Body of pancreas (tissue), 4 donors: ENCODE results near the gene D2HGDH. TPM values are rescaled to one million over a fixed set of nuclear protein-coding genes. Genes with fewer than 3 reads are reported as not detected.

Experiments
- ATAC-seq: fragments of 150-250 bp; one replicate; pipeline ENCODE4 v1.9.1; 2016
- DNase-seq, 4 donors: peaks; one replicate each; pipeline ENCODE4 v3.0.0-alpha.2; 2019
- H3K27ac ChIP-seq, 4 donors: fragments of 200-600 bp; sonication (generic); 1 replicate in 3 of 4; 2 replicates in 1 of 4; pipeline versions ENCODE4 v1.5.1 to v1.6.1; 2016 to 2019; ENCODE audit warnings: mild to moderate bottlenecking in 1 of 4, mixed read lengths in 1 of 4, moderate library complexity in 1 of 4
- H3K27me3 ChIP-seq, 2 donors: fragments of 200-600 bp; sonication (generic); one replicate each; pipeline ENCODE4 v1.6.0; 2016; ENCODE audit warnings: mild to moderate bottlenecking in 1 of 2
- H3K36me3 ChIP-seq, 2 donors: fragments of 200-600 bp; sonication (generic); replicated peaks in 1 of 2; 2 replicates each; pipeline ENCODE4 v1.5.1; 2016; ENCODE audit warnings: low read depth in 2 of 2; ENCODE audit not compliant: insufficient read depth in 1 of 2
- H3K4me1 ChIP-seq: fragments of 200-600 bp; sonication (generic); one replicate; pipeline ENCODE4 v1.6.0; 2016
- H3K4me3 ChIP-seq, 2 donors: fragments of 200-600 bp; sonication (generic); 1 replicate in 1 of 2; 2 replicates in 1 of 2; pipeline ENCODE4 v1.5.1; 2016 to 2019
- H3K9me3 ChIP-seq, 3 donors: fragments of 200-600 bp; sonication (generic); 1 replicate in 2 of 3; 2 replicates in 1 of 3; pipeline ENCODE4 v1.5.1; 2016
- CTCF ChIP-seq, 7 experiments: fragments of 450-650 bp in 4 of 7; fragments of 200-600 bp in 3 of 7; sonication (generic) in 3 of 7; IDR thresholded peaks; one replicate each; pipeline ENCODE4 v1.5.1; 2016 to 2019; ENCODE audit warnings: antibody characterized with exemption in 7 of 7
- POLR2A ChIP-seq, 3 donors: fragments of 450-650 bp; IDR thresholded peaks; one replicate each; pipeline ENCODE4 v1.6.1; 2016; ENCODE audit warnings: antibody characterized with exemption in 3 of 3, mild to moderate bottlenecking in 2 of 3
- WGBS, 2 donors: methylation state at CpG; one replicate each; pipeline ENCODE4 v1.1.5; 2017; 5-methylcytosine and 5-hydroxymethylcytosine counted together
- intact Hi-C: fragments of 100-400 bp; cut with DNase I; formaldehyde crosslinking; loops from one replicate; pipeline ENCODE4 v1.15.1; 2023
- total RNA-seq, 2 donors: library from RNA; depleted of rRNA; stranded (reverse); fragments of >200 nt; gene quantifications; one replicate each; pipeline ENCODE4 v1.1.0, GENCODE V29; 2016

The D2HGDH gene
- total RNA-seq, 2 donors from 2014 or later, result 27.0 to 42.5 TPM

DNA sequence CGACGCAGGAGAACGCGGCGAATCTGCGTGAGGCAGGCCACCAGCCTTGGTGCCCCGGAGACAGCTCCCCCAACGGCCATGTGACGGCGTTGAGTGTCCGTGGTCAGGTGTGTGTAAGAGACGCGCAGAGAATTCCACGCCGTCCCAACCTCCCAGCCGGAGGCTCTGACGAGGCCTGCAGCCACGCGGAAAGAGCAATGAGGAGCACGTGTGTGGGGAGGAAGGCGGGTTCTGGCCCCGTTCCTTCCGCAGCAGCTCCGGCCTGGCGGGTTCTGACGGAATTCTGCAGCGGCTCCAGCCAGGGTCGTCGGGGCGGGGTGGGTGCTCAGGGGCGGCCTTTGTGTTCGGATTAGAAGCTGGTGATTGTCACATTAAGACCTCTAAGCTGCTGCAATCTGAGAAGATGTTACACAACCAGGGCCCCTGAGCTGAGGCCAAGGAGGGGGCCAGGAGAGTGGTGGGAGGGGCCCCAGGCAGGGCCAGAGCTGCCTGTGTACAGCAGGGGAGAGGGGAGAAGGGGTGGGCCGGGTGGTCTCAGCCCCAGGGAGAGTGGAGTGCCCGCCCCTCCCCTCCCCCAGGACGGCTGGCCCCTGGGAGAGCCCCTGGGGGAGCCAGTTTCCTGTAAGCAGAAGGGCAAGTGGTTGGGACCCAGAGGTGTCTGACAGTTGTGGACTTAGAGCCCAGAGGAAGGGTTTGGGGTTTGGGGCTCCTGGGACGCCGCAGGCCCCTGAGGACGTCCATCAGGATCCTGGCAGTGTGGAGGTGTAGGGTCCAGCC is 37.0 kb downstream of the D2HGDH start:
- WGBS, 2 donors, result 32 to 43% methylated on average over 11 to 36 of the region's 38 CpGs
- intact Hi-C loops, result no loop called here
- ATAC-seq, result no peak

DNA sequence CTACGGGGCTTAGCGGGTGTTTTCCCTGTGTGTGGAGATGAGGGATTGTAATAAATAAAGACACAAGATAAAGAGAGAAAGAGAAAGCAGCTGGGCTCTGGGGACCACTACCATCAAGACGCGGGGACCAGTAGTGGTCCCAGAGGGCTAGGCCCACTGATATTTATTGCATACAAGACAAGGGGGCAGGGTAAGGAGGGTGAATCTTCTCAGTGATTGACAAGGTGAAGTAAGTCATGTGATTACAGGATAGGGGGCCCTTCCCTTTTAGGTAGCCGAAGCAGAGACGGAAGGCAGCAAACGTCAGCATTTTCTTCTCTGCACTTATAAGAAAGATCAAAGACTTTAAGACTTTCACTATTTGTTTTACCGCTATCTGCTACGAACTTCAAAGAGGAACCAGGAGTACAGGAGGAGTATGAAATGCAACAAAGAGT is 37.7 kb downstream of the D2HGDH start:
- ATAC-seq, result no peak
- H3K27me3 ChIP-seq, result peaks cover 0 to 5% of the 10 kb centered on the region in 2 donors
- no peak for DNase-seq
- H3K9me3 ChIP-seq, result no peaks in the 10 kb centered on the region
- H3K4me3 ChIP-seq, result no peak overlapping the region
- no peak for TF ChIP-seq CTCF (IDR thresholded peaks at IDR 0.05)
- H3K27ac ChIP-seq, result no peak overlapping the region
- 32 to 33% methylated on average over 9 of the region's 9 CpGs for WGBS, 2 donors
- no peaks in the 10 kb centered on the region for H3K4me1 ChIP-seq
- H3K36me3 ChIP-seq, result no peaks in the 10 kb centered on the region
- intact Hi-C loops, result no loop called here

More for the DNA sequence above, 37.0 kb downstream of the D2HGDH start:
- no peaks in the 10 kb centered on the region for H3K4me1 ChIP-seq
- no peaks in the 10 kb centered on the region for H3K9me3 ChIP-seq
- TF ChIP-seq POLR2A (IDR thresholded peaks at IDR 0.05) (no peak), CTCF (IDR thresholded peaks at IDR 0.05) (no peak)
- H3K4me3 ChIP-seq, result no peak overlapping the region
- peaks cover 0 to 5% of the 10 kb centered on the region in 2 donors for H3K27me3 ChIP-seq
- no peaks in the 10 kb centered on the region for H3K36me3 ChIP-seq
- no peak overlapping the region for H3K27ac ChIP-seq
- peak in 1 of 4 donors; percentile 23 for DNase-seq

- Histone ChIP-seq H3K27ac (no peak overlapping the region), H3K9me3 (no peaks in the 10 kb centered on the region), H3K4me1 (no peaks in the 10 kb centered on the region), H3K36me3 (no peaks in the 10 kb centered on the region), H3K27me3 (peaks cover 0 to 5% of the 10 kb centered on the region in 2 donors), H3K4me3 (no peak overlapping the region)
- 27 to 56% methylated on average over 6 to 29 of the region's 29 CpGs for WGBS, 2 donors
- TF ChIP-seq CTCF (IDR thresholded peaks at IDR 0.05), result no peak
- TF ChIP-seq POLR2A (IDR thresholded peaks at IDR 0.05), result no peak
- intact Hi-C loops, result no loop called here
- DNase-seq (peak in 1 of 4 donors; percentile 8), ATAC-seq (no peak)
These were observed 39.3 kb downstream of the D2HGDH start for GRCh38 chr2:241773511-241774418.

DNA sequence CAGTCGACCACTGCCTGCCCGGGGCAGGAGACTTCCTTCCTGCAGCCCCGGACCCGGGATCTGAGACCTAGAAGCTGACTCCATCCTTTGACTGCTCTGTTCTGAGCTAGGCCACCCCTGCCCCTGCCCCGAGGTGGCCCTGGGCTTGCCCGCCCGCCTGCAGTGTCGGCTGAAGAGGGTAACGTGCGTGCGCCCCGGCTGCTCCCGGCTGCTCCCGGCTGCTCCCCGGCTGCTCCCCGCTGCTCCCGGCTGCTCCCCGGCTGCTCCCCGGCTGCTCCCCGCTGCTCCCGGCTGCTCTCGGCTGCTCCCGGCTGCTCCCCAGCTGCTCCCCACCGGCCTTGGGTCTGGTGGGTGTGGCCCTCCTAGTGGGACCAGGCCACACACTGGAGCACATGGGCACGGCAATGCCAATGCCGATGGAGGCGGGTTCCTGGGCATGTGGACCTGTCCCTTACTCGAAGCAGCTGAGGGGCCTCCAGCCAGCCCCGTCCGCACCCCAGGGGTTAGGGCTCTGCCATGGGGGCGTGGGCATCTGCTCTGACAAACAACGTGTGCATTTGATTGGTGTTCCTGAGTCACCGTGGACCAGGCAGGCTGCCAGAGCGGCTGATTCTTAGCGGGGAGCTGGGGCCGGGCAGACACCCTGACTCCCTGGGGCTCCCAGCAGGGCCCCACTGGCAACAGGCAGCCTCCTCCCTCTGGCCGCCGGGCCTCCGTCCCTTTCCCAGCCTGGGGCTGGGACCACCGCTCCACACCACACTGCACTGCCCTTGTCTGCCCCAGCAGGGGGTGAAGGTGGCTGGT is 40.2 kb downstream of the D2HGDH start:
- DNase-seq (peak in 1 of 4 donors; percentile 11), ATAC-seq (no peak)
- no peaks in the 10 kb centered on the region for H3K36me3 ChIP-seq
- H3K9me3 ChIP-seq, result no peaks in the 10 kb centered on the region
- no peak overlapping the region for H3K4me3 ChIP-seq
- intact Hi-C loops, result no loop called here
- no peaks in the 10 kb centered on the region for H3K4me1 ChIP-seq
- no peak for TF ChIP-seq CTCF (IDR thresholded peaks at IDR 0.05)
- TF ChIP-seq POLR2A (IDR thresholded peaks at IDR 0.05), result no peak
- H3K27ac ChIP-seq, result no peak overlapping the region
- 54 to 68% methylated on average over 12 to 35 of the region's 40 CpGs for WGBS, 2 donors
- peaks cover 0 to 5% of the 10 kb centered on the region in 2 donors for H3K27me3 ChIP-seq
